Natural killer cell treated with Interleukin-12 subunit alpha and Interleukin-12 subunit beta and Interleukin-15 and Interleukin-18, amount 100 ng/mL, for 72 hours (primary cell): Measurements from ENCODE around the gene ARHGAP32. TPM values are rescaled to one million over a fixed set of nuclear protein-coding genes. Genes with fewer than 3 reads are reported as not detected.

Source experiments
- ATAC-seq, 2 donors: fragments of 150-1000 bp; cut with Tn5 transposase in 1 of 2; sonication (Bioruptor Pico), chemical (Tn5 transposase) in 1 of 2; 2 replicates each; pipeline ENCODE4 v1.10.0; 2021
- DNase-seq: peaks from one replicate; pipeline ENCODE4 v3.0.0; 2022; ENCODE audit warnings: low spot score
- H3K27ac Mint-ChIP-seq, 2 donors: 1 replicate in 1 of 2; 2 replicates in 1 of 2; pipeline ENCODE4 v1.8.0; 2022; ENCODE audit warnings: mixed read lengths in 2 of 2, mild to moderate bottlenecking in 1 of 2, moderate library complexity in 1 of 2
- H3K27me3 Mint-ChIP-seq, 2 donors: 1 replicate in 1 of 2; 2 replicates in 1 of 2; pipeline ENCODE4 v1.8.0; 2022; ENCODE audit warnings: mixed read lengths in 2 of 2
- H3K36me3 Mint-ChIP-seq: one replicate; pipeline ENCODE4 v1.8.0; 2022; ENCODE audit warnings: mixed read lengths
- H3K4me1 Mint-ChIP-seq, 2 donors: 1 replicate in 1 of 2; 2 replicates in 1 of 2; pipeline ENCODE4 v1.8.0; 2022; ENCODE audit warnings: low read depth in 2 of 2, mixed read lengths in 2 of 2, mild to moderate bottlenecking in 1 of 2
- H3K4me3 Mint-ChIP-seq: one replicate; pipeline ENCODE4 v1.8.0; 2022; ENCODE audit warnings: mixed read lengths
- H3K9me3 Mint-ChIP-seq: 2 replicates; pipeline ENCODE4 v1.8.0; 2022; ENCODE audit warnings: mixed read lengths
- total RNA-seq, 2 donors: library from RNA; stranded (reverse); gene quantifications; one replicate each; pipeline ENCODE4 v1.2.3, GENCODE V29; 2022

ARHGAP32 gene
- total RNA-seq, 2 donors from 2014 or later = 0.81 to 1.5 TPM

DNA sequence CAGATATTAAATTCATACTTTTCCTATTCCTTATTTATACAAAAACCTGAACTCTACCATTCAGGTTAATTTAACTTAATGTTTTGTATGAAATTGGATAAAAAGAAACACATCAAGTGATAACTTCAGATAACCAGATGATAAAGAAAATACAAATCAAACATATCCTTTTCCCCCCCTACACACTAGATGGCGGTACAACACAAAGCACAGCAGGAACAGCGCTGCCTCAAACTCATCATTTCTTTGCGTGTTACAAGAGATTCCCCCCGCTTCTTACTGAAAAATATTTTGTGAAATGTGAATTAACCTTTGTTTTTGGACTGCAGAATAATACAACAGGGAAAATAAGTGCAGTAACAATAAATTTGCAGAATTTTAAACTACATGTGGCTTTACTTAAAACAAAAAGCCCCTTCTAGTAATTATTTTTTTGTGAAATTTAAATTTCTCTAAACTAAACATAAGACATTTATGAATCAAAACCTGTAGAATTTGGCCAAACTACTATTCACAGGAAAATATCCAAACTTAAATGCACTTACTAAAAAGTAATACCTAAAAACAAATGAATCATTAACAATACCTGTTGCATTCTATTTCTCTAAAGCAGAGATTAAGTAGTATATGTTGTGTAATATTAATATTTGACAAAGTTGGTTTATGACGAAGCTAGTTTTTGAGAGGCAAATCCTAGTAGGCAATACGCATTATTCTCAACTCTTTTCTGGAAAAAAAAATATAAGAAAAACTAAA lies 74.4 kb downstream of the ARHGAP32 start:
- H3K4me1 Mint-ChIP-seq = no peaks in the 10 kb centered on the region
- no peak overlapping the region for H3K27ac Mint-ChIP-seq
- H3K36me3 Mint-ChIP-seq = no peaks in the 10 kb centered on the region
- peak; percentile 63 for DNase-seq
- no peak overlapping the region for H3K4me3 Mint-ChIP-seq
- ATAC-seq = no peak
- H3K9me3 Mint-ChIP-seq = no peaks in the 10 kb centered on the region
- peaks cover 0 to 15% of the 10 kb centered on the region in 2 donors for H3K27me3 Mint-ChIP-seq

DNA sequence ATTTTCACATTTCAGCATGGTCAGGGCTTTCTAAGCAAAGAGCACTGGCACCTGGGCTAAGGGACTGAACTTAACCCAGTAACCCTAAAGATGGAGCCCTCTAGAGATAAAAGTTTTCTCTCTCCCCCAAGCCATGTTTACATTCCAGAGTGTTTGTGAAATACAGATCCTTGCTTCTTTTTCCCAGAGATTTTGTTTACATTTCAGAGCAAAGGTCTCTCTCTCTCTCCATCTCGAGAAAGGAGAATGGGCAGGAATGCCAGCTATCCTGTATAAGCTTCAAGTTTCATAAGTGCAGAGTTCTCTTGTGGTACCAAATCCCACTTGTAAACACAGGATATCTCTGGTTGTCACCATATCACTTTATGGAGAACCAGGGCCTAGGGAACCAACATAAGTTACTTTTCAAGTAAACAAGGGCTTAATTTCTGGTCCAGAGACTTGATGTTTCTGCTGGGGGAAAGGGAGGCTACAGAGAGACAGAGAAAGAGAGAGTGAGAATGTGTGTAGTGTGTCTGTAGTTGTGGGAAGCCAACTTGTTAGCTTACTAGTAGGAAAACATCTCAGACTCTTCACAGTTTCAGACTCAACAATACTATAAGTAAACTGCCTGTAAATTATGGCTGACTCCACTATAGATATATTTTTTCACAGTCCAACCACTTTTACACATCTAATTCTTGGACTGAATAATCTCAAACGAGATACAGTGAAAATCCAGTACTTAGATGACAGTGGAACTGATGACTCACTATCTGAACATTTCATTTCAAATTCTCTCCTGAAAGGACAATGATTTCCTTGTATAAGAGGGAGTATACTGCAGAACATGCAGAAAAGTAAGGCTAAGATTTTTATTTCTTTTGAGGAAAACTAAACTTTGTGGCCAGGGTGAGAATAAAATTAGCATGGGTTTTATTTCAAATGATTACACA lies 76.2 kb downstream of the ARHGAP32 start:
- Mint-ChIP-seq H3K9me3 (no peaks in the 10 kb centered on the region), H3K4me3 (no peak overlapping the region), H3K27me3 (peaks cover 0 to 15% of the 10 kb centered on the region in 2 donors), H3K36me3 (no peaks in the 10 kb centered on the region), H3K4me1 (no peaks in the 10 kb centered on the region), H3K27ac (no peak overlapping the region)
- ATAC-seq (peak in 1 of 2 donors; percentile 70), DNase-seq (no peak)

GRCh38 chr11:129109701-129110100 lies 82.4 kb downstream of the ARHGAP32 start:
- Mint-ChIP-seq H3K4me1 (no peaks in the 10 kb centered on the region), H3K27me3 (peaks cover 0 to 14% of the 10 kb centered on the region in 2 donors), H3K36me3 (peaks cover 4% of the 10 kb centered on the region), H3K4me3 (no peak overlapping the region), H3K9me3 (no peaks in the 10 kb centered on the region), H3K27ac (no peak overlapping the region)
- ATAC-seq (no peak), DNase-seq (no peak)

DNA sequence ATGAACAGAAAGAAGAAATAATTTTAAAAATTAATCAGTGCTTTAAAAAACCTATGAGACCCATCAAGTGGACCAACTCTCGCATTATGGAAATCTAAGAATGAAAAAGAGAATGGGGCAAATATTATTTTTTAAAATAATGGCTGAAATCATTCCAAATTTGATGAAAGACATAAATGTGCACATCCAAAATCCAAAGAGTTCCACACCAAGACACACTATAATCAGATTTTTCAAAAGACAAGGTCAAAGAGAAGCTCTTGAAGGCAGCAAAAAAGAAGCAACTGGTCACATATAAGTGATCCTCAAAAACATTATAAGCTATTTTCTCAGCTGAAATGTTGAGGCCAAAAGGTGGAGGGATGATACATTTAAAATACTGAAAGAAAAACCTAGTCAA lies 85.3 kb downstream of the ARHGAP32 start:
- Mint-ChIP-seq H3K9me3 (peaks cover under 1% of the 10 kb centered on the region), H3K4me3 (no peak overlapping the region), H3K4me1 (no peaks in the 10 kb centered on the region), H3K27ac (no peak overlapping the region), H3K27me3 (peaks cover 0 to 14% of the 10 kb centered on the region in 2 donors), H3K36me3 (peaks cover 5% of the 10 kb centered on the region)
- ATAC-seq (no peak), DNase-seq (no peak)

GRCh38 chr11:129102756-129103155 lies 89.4 kb downstream of the ARHGAP32 start:
- Mint-ChIP-seq H3K4me1 (no peaks in the 10 kb centered on the region), H3K4me3 (no peak overlapping the region), H3K27ac (no peak overlapping the region), H3K9me3 (peaks cover 11% of the 10 kb centered on the region), H3K36me3 (peaks cover 14% of the 10 kb centered on the region), H3K27me3 (peaks cover 0 to 21% of the 10 kb centered on the region in 2 donors)
- ATAC-seq = no peak
- DNase-seq = no peak

DNA sequence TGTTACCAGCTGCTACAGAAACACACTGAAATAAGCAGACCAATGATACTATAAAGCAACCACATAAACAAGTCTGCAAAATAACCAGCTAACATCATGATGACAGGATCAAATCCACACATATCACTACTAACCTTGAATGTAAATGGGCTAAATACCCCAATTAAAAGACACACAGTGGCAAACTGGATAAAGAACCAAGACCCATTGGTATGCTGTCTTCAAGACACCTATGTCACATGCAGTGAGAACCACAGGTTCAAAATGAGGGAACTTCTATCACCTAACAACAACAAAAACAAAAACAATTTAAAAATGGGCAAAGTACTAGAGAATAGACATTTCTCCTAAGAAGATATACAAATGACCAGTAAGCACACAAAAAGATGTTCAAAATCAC lies 89.9 kb downstream of the ARHGAP32 start:
- Mint-ChIP-seq H3K4me3 (no peak overlapping the region), H3K9me3 (peaks cover 16% of the 10 kb centered on the region), H3K36me3 (peaks cover 19% of the 10 kb centered on the region), H3K27me3 (peaks cover 0 to 27% of the 10 kb centered on the region in 2 donors), H3K27ac (no peak overlapping the region), H3K4me1 (no peaks in the 10 kb centered on the region)
- no peak for DNase-seq
- no peak for ATAC-seq

DNA sequence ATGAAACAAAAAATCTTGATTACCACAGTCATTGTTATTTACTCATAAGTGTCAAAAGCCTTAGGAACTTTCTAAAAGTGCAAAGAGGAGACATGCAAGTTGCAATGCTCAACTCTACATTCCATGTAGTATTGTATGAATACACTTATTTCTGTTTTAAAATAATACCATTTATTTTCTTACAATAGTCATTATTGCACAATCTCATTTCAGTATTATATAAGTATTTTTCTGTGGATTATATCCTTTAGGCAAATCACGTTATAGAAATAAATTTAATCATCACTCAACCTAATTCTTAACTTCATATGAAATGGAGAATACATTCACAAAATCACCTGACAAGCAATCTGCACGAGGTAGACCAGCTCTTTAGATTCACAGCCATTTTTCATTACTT lies 98.8 kb downstream of the ARHGAP32 start:
- Mint-ChIP-seq H3K27ac (no peak overlapping the region), H3K4me1 (no peaks in the 10 kb centered on the region), H3K27me3 (peaks cover 2 to 20% of the 10 kb centered on the region in 2 donors), H3K36me3 (peaks cover 15% of the 10 kb centered on the region), H3K4me3 (no peak overlapping the region), H3K9me3 (peaks cover 9% of the 10 kb centered on the region)
- DNase-seq (no peak), ATAC-seq (no peak)

DNA sequence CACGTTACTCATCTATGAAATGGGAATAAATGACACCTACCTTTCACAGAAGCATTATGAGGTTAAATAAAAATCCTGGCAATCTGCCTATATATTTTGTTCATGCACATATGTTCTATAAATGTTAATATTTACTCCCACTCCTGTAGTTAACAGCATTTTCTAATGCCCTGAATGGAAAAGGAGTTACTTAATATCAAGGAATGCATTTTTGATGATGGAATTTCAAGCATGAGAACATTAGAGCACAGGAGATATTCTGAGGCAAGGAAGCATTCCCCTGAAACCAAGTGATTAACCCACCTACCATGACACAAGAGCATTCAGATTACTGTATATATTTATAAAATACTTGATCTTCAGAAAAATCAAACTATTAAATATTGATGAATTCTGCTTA lies 102.1 kb downstream of the ARHGAP32 start:
- ATAC-seq (no peak), DNase-seq (no peak)
- Mint-ChIP-seq H3K36me3 (no peaks in the 10 kb centered on the region), H3K9me3 (no peaks in the 10 kb centered on the region), H3K27ac (no peak overlapping the region), H3K4me3 (no peak overlapping the region), H3K4me1 (no peaks in the 10 kb centered on the region), H3K27me3 (peaks cover 2 to 7% of the 10 kb centered on the region in 2 donors)

- Mint-ChIP-seq H3K4me3 (no peak overlapping the region), H3K4me1 (no peaks in the 10 kb centered on the region), H3K27ac (no peak overlapping the region), H3K36me3 (peaks cover 6% of the 10 kb centered on the region), H3K9me3 (peaks cover 4% of the 10 kb centered on the region), H3K27me3 (peaks cover 2 to 7% of the 10 kb centered on the region in 2 donors)
- ATAC-seq (peak in 1 of 2 donors; percentile 36), DNase-seq (no peak)
Observed at GRCh38 chr11:129089279-129089678, 102.8 kb downstream of the ARHGAP32 start.

GRCh38 chr11:129086976-129087375 lies 105.1 kb downstream of the ARHGAP32 start:
- no peak for ATAC-seq
- Mint-ChIP-seq H3K27ac (no peak overlapping the region), H3K4me1 (no peaks in the 10 kb centered on the region)

GRCh38 chr11:129077191-129077590 lies 114.9 kb downstream of the ARHGAP32 start:
- peaks cover 12% of the 10 kb centered on the region for H3K36me3 Mint-ChIP-seq

More at GRCh38 chr11:129086976-129087375, 105.1 kb downstream of the ARHGAP32 start:
- no peak for DNase-seq
- peaks cover 2 to 7% of the 10 kb centered on the region in 2 donors for H3K27me3 Mint-ChIP-seq
- H3K9me3 Mint-ChIP-seq = peaks cover 14% of the 10 kb centered on the region
- H3K4me3 Mint-ChIP-seq = no peak overlapping the region
- peaks cover 28% of the 10 kb centered on the region for H3K36me3 Mint-ChIP-seq

GRCh38 chr11:129075757-129076156 lies 116.4 kb downstream of the ARHGAP32 start:
- Mint-ChIP-seq H3K4me3 (no peak overlapping the region), H3K36me3 (peaks cover 9% of the 10 kb centered on the region), H3K27me3 (peaks cover 0 to 8% of the 10 kb centered on the region in 2 donors), H3K4me1 (no peaks in the 10 kb centered on the region), H3K27ac (no peak overlapping the region), H3K9me3 (peaks cover 5% of the 10 kb centered on the region)
- ATAC-seq (no peak), DNase-seq (no peak)

More at GRCh38 chr11:129077191-129077590, 114.9 kb downstream of the ARHGAP32 start:
- Mint-ChIP-seq H3K27ac (no peak overlapping the region), H3K27me3 (peaks cover 0 to 8% of the 10 kb centered on the region in 2 donors), H3K4me3 (no peak overlapping the region), H3K4me1 (no peaks in the 10 kb centered on the region), H3K9me3 (peaks cover 8% of the 10 kb centered on the region)
- DNase-seq = no peak
- ATAC-seq = no peak

DNA sequence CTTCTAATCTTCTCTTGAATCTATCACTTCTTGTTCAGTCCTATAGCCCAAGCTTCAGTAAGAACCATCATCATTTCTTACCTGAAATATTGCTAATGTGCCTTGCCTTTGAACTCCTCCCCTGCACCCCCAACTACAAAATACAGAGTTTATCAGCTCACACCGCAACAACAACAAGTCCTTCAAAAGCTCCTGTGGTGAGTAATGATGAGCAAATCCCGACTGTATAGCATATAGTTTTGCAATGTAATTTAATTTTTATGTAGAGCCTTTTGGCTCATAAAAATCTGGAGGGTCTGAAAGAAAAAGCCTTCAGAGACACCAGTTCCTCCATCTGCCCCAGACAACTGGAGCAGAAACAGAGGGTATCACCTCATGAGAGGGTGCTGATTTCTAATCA lies 124.7 kb downstream of the ARHGAP32 start:
- no peaks in the 10 kb centered on the region for H3K4me1 Mint-ChIP-seq
- DNase-seq (no peak), ATAC-seq (no peak)
- no peaks in the 10 kb centered on the region for H3K9me3 Mint-ChIP-seq
- no peaks in the 10 kb centered on the region for H3K27me3 Mint-ChIP-seq
- H3K4me3 Mint-ChIP-seq = no peak overlapping the region
- no peaks in the 10 kb centered on the region for H3K36me3 Mint-ChIP-seq
- H3K27ac Mint-ChIP-seq = no peak overlapping the region

GRCh38 chr11:129066229-129066628 lies 125.9 kb downstream of the ARHGAP32 start:
- Mint-ChIP-seq H3K27ac (no peak overlapping the region), H3K4me1 (no peaks in the 10 kb centered on the region), H3K4me3 (no peak overlapping the region), H3K9me3 (no peaks in the 10 kb centered on the region), H3K36me3 (no peaks in the 10 kb centered on the region), H3K27me3 (no peaks in the 10 kb centered on the region)
- DNase-seq = no peak
- ATAC-seq = no peak
